ENCODE results near the gene FUT9.

FUT9 gene

DNA sequence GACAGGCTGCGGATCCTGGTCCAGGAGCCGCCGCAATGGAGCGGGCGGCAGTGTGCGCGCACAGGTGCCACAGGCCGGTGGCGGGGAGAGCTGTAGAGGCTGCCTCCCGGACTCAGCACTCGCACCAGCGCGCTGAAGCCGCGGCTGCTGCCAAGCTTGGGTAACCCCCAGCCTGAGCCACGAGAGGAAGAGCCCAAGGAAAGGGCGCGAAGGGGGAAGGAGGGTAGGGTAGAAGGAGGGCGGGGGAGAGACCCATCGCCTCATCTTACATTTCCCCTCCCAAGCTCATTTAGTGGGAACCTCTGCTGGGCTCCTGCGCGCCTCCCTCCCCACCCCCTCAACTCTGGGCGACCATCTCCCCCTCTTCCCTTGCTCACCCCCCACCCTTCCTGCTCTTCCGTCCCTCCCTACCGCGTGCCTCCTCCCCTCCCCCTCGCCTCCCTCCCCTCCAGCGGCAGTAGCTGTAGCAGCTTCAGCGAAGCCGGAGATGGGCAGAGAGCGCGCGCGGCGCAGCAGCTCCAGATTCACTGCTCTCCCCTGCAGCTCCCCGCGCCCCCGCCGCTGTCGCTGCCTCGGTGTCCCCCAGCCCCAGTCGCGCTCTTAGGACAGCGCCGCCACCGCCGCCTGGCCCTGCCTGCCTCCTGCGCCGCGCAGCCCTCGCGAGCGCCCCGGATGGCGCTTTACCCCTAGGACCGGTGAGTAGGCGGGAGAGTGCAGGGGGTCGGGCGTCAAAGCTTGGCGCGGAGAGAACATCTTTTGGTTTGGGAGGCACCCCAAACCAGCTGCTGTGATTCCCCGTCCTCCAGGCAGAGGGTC is at the start of gene FUT9:
FUT9 (plus strand) TSS at position 457 of the 816 bp plus-strand sequence. CDS start 187,182 bp downstream, outside the sequence.
- DNase-seq: no peak

- DNase-seq: no peak
These were observed 48.2 kb upstream of the FUT9 start for GRCh38 chr6:95967594-95967993.

- no peak for DNase-seq
These were observed 41.8 kb upstream of the FUT9 start for GRCh38 chr6:95973976-95974375.

DNA sequence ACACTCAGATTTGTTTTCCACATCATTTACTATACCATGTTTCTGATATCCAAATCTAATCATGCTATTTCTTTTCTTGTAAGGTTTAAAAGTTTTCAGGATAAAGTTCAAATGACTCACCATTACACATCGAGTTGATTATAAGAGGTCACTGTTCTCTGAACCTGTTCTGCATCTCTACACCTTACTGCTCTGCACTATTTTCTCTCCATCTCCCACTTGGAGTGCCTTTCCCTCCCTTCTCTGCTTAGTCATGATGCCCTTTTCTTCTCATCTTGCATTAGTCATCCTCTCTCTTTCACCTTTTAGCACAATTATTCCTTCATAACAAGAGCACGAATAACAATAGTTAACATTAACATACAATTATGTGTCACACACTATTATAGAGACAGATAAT is 37.5 kb upstream of the FUT9 start:
- DNase-seq: no peak

GRCh38 chr6:95991906-95992305 is 23.9 kb upstream of the FUT9 start:
- DNase-seq: no peak

DNA sequence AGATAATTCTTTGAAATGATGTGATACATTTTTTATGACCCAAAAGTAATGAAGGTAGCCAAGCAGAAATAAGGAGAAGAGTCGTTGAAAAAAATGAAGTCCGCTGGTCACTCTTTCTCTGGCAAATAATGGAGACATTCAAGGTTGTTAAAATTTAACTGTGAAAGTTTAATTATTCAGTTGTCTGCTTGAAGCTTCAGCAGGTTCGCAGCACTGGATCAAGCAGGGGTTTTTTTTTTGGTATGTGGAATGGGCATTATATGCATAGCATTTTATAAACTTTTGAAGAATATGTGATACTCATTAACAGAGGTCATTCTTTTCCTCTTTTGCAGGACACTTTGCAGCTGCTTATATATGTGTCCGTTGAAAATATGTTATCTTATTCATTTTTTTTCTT is 21.6 kb upstream of the FUT9 start:
- DNase-seq: no peak

- DNase-seq: no peak
These were observed 17.6 kb upstream of the FUT9 start for GRCh38 chr6:95998133-95998532.

GRCh38 chr6:96001891-96002575 is 13.7 kb upstream of the FUT9 start:
- DNase-seq: no peak

DNA sequence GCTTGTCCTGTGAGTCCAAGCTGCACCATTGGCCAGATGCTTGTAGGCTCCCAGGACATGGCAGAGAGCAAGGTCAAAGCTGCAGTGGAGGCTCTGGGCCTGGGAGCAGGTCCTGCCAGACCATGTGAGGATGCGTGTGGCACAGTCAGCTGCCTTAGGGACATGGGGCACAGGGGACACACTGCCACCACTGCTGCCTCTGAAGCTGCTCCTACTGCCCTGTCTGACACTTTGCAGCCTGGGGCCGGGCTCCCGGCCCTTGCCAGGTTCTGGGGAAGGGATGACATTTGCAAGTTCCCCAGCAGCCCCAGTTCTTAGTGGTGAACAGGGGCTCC is 13.2 kb upstream of the FUT9 start:
- no peak for DNase-seq

DNA sequence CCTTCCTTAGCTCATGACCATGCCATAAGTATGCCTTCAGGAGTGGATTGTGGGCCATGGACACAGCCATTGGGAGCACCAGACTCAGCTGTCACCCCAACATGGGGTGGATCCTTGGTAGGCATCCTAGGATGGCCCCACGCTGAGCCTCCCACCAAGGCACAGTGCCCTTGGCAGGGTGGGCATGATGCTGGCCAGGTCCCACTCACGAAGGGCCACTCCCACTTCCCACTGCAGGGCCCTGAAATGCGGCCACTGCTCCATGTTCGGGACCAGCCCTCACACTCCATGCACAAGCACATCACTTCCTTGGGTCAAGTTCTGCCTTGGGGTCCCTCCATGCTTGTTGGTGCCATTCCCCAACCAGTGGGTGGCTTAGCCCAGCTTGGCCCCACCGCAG is 12.9 kb upstream of the FUT9 start:
- no peak for DNase-seq

GRCh38 chr6:96007663-96008062 is 8.1 kb upstream of the FUT9 start:
- no peak for DNase-seq

DNA sequence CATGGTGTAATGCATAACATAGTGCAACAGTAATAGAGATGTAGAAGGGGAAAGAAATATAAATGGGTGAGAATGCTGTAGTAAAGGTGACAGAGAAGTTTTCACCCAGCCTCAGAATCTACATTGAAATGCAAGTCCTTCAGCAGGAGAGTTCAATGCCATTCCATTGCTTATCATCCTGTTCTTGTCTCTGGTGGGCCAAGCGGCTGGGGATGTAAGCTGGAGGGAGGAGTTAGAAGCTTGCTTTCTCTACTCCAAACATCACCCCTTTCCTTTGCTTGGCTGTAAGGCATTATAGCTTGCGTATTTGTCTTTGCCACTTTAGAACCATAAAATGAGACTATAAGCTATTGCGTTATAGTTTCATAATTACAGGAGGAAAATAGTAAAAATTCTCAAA is 2.2 kb upstream of the FUT9 start:
- no peak for DNase-seq

- DNase-seq: no peak
These were observed 792 bp upstream of the FUT9 start for GRCh38 chr6:96014846-96015517.

DNA sequence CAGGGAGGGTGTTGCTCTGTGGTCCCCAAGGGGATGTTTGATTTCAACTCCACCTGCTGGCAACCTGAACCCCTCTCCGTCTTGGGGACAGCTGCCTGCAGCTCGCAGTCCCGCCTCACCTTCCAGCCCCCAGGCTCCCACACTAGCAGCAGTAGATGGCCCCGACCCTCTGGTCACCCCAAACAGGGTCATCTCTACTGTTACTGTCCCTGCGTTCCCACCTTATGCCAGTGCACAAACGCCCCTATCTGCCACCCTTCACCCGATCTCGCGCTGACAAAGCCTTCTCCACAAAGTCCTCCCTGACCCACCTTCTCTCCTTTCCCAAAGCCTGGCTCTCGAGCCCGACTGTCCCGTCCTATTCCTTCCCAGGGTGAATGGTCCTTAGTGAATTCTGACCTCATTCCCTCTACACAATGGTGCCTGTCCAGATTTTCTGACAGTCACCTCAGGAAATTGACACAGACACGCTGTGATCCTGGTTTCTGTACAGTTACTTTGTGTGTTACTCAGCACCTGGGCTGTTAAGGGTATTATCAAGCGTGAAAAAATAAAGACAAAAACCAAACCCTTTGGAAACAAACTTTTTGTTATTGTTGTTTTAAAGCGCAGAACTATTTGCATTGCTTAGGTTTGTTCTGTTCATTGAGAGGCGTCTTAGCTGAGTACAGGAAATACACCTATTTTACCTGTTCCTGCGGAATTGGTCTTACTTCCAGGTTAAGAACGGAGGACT is 728 bp downstream of the FUT9 start:
- DNase-seq: no peak

- no peak for DNase-seq
These were observed 1.2 kb downstream of the FUT9 start for GRCh38 chr6:96017070-96017359.

GRCh38 chr6:96022225-96022624 is 6.5 kb downstream of the FUT9 start:
- DNase-seq: no peak

DNA sequence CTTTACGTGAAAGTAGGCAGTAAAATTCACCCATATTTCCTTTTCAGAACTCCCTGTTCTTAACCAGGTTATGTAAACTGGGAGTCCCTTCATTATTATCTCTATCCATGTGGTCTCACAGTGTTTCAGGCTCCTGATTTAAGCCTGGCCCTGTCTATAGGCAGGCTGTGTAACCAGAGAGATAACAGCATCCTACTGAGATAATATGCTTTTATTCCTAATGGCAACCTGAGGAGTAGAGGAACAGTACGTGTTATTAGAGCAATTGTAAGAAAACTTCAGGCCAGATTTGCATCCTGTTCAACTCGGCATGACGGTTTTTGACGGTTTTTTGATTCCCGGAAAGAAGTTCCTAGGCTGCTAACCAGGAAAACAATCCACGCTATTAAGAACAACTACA is 16.9 kb downstream of the FUT9 start:
- DNase-seq: no peak

DNA sequence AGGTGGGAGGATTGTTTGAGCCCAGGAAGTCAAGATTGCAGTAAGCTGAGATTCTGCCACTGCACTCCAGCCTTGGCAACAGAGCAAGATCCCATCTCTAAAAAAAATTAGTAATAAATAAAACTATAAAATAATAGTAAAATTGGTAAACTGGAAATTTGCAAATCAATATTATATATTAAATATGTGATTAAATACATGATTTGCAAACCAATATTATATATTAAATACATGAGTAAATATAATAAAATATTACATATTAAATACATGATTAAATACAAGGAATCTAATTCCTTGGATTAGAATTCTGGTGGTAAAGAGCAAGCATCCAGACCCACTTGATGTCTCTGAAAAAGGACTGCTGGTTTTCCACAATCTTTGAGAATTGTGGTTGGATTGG is 35.8 kb downstream of the FUT9 start:
- DNase-seq: no peak

GRCh38 chr6:96058082-96058481 is 42.3 kb downstream of the FUT9 start:
- no peak for DNase-seq

DNA sequence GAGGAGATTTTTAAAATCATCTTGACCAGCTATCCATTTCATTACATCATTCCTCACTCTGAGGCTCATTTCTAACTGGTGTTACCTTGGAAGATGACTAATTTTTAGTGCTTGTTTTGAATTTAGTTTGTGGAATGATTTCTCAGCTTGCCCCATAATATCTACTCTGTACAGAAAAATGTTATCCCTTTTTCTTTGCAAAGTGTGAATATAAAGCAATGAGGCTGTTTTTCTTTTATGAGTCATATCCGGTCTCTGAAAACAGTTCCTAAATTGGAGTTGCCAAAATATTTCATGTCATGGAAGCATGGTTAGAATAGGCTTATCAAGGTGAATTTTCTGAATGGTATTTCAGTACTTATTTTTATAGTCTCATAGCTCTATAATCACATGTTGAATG is 43.8 kb downstream of the FUT9 start:
- no peak for DNase-seq

GRCh38 chr6:96060249-96060648 is 44.5 kb downstream of the FUT9 start:
- no peak for DNase-seq

DNA sequence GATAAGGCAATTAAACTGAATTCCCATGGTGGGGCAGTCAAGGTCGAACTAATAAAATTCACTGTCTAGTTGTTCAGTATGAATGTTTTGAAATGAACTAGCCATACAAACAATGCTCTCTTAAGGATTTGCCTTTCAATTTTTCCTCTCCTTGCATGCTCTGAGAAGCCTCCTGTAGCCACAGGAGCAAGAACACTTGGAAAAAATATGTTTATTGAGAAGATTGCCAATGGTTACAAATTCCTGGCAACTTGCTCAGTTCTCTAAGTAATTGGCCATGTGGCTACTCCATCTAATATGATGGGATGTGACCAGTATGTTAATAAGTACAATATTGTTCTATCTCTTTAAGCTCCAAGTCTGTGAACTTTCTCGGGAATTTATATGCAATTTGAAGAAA is 49.4 kb downstream of the FUT9 start:
- DNase-seq: no peak

DNA sequence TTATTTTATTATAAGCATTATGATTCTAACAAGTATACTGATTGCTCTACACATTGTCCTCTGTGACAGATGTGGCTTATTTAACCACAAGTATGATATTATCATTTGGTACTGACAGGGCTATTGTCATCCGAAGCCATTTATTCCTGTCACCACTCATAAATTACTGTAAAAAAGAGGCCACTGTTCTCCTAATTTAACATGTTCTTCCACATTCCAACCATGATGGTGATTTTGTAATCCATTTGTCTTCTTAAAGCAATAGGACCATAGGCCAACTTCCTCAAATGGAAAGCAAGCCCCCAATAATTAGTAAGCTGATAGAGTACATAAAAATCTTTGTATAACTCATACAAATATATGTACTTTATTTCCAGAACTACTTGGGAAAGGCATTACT is 50.6 kb downstream of the FUT9 start:
- no peak for DNase-seq

DNA sequence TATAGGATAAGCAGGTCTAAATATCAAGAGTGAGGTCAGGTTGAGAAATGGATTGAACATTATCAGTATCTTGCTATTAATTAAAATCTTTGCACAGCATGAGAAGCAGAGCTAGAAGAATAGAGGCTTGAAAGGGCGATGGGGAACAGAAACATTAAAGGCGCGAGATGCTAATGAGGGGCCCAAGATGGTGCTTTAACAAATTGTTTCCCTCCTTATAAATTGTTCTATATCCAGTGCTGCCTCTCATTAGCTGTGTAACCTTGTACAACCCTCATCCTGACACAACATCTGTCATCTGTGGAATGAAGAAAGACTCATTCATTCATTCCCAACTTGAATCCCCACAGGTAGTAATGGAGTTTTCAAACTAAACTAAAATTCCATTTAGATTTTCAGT is 57.8 kb downstream of the FUT9 start:
- DNase-seq: no peak

Measured in inflammatory macrophage treated with lipopolysaccharide for 1 hour (primary cell).